Choroid plexus epithelial cell (primary cell): ENCODE measurements around the gene STARD3.

ENCODE experiments used
- DNase-seq: peaks from one replicate; pipeline ENCODE4 v3.0.0-alpha.2; 2010; ENCODE audit warnings: low read depth
- H3K4me3 ChIP-seq: 2 replicates; pipeline ENCODE4 v1.5.1; 2011; ENCODE audit warnings: low read depth, mild to moderate bottlenecking, control low read depth, low read length, moderate library complexity
- TF ChIP-seq, protein P1 (sequence below): conservative IDR thresholded peaks from 2 replicates; pipeline ENCODE4 v1.5.1; 2011; ENCODE audit warnings: low read depth, mild to moderate bottlenecking, control low read depth, inconsistent platforms, low read length, moderate library complexity

STARD3 gene

DNA sequence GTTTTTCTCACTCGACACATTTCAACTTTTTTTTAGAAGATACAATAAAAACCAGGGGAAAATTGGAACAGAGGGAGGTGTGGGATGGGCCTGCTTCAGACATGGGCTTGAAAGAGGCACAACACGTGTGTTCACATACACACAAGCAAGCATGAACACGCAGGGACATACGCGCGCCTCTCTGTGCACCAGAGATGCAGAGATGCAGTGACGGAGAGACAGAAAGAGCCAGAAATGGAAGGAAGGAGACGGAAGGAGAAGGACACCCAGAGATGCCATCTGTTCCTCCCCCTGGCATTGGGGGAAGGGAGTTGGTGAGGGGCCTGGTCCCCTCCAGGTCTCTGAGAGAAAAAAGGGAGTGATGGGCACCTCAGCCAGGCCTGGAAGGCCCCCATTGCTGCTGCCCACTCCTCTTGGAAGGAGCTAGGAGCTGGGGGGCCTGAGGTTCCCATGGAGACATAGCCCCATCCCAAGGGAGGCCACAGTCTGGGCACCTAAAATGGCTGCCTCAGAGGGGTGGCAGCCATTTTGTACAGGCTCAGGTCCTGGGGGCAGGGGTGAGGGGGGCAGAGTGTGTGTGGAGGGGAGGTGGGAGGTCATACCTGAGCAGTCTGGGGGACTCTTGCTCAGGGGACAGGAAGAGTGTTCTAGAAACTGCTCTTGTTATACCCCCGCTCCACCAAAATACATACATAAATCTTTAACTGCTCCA lies 25.4 kb upstream of the STARD3 start:
- TF ChIP-seq, protein P1, sequence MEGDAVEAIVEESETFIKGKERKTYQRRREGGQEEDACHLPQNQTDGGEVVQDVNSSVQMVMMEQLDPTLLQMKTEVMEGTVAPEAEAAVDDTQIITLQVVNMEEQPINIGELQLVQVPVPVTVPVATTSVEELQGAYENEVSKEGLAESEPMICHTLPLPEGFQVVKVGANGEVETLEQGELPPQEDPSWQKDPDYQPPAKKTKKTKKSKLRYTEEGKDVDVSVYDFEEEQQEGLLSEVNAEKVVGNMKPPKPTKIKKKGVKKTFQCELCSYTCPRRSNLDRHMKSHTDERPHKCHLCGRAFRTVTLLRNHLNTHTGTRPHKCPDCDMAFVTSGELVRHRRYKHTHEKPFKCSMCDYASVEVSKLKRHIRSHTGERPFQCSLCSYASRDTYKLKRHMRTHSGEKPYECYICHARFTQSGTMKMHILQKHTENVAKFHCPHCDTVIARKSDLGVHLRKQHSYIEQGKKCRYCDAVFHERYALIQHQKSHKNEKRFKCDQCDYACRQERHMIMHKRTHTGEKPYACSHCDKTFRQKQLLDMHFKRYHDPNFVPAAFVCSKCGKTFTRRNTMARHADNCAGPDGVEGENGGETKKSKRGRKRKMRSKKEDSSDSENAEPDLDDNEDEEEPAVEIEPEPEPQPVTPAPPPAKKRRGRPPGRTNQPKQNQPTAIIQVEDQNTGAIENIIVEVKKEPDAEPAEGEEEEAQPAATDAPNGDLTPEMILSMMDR: no peak
- no peak overlapping the region for H3K4me3 ChIP-seq
- no peak for DNase-seq

DNA sequence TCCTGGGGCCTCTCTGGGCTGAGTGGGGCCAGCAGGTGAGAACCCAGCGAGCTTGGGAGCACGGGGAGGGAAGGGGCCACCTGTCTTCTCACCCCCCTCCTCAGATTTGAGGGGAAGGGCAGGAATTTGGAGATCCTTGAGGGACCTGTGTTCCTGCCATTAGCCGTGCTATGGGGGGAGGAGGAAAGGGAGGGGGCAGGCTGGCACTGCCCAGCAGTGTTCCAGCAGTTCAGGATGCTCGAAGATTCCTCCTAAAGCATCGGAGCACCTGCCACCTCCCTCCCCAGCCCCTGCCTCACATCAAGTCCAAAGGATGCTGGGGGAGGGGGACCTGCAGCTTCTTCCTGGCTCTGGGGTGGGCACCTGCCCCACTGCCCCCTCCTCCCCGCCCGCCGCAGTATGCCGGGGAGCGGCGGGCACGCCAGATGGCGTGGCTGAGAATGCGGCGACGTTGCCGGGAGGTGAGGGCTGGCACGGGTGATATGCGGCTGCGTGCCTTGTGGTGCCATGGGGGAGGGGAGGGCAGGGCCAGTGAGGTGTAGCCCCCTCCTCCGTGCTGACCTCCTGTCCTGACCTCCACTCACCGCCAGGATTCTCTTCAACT lies 24.6 kb upstream of the STARD3 start:
- DNase-seq: no peak
- no peak overlapping the region for H3K4me3 ChIP-seq
- TF ChIP-seq, protein P1: no peak

DNA sequence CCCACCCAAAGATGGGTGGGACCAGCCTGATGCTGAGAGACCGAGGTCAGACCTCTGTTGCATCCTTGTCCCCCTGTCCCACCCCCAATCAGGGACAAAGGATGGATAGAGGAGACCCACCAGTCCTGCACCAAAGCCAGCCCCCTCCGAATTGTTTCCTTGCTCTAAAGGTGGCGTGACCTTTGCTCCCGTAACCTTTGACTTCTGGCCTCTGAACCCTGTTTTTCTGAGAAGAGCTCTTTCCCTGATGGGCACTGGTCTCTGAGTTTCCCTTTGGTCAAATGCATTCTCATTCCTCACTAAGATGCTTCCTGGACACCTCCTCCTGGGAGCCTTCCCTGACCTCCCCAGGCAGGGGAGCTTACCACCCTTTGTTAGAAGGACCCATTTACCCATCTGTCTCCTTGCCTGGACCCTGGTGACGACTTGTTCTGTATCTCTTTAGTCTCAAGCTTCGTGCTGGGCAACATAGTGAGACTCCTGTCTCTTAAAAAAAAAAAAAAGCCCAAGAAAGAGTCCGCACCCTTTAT lies 23.9 kb upstream of the STARD3 start:
- H3K4me3 ChIP-seq: no peak overlapping the region
- TF ChIP-seq, protein P1: no peak
- no peak for DNase-seq

DNA sequence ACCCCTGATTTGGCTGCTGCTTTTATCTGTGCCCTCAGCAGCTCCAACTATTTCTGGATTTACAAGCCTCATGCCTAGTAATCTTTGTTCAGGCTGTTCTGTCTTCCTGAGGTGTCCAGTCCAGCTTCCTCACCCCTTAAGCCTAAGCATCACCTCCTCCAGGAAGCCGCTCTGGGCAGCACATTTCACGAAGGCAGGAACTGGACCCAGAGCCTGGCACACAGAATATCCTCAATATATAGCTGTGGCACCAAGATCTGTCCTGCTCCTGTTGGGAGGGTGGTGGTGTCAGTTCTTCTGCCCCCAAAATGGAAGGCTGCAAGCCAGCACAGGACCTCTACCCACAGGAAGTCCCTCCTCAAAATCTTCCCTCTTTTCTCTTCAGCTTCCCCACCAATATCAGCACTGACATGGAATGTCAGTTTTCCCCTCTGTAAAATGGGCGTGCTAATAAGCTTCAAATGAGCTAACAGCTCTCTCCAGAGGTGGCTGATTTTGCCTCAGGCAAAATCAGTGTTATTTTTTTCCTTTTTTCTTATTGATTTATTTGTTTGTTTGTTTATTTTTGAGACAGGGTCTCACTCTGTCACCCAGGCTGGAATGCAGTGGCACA lies 22.3 kb upstream of the STARD3 start:
- DNase-seq: no peak
- TF ChIP-seq, protein P1: no peak
- no peak overlapping the region for H3K4me3 ChIP-seq

DNA sequence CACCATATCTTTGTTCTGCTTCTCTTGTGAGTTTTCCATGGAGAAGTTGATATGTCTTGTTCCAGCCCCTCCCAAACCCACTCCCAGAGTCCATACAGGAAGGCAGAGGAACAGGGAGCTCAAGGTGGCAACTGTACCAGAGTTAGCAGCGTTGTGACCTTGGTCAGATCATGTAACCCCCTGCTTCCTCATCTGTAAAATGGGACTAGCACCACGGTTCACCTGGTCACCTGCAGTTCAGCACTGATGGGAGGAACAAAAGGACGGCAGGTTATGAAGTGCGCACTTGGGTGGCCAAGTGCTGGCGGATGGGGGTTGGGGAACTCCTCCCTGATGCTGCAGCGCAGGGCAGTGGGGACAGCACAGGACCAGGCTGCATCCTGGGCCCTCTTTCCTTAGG lies 21.5 kb upstream of the STARD3 start:
- TF ChIP-seq, protein P1: no peak

DNA sequence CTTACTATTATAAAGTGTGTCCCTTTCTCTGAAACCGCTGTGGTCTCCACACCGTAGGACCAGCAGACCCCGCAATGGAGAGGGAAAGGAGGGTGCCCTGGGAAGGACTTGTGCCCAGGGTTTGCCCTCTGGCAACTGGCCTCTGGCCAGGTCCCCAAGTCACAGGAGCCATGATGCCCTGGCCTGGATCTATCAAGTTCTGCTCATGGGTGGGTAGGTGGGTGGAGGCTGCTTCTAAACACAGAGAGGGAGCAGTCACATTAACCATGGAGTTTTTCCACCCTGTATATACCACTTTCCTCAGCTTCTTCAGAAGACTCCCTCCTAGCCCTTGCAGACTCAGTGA lies 19.9 kb upstream of the STARD3 start:
- H3K4me3 ChIP-seq: no peak overlapping the region
- no peak for DNase-seq
- TF ChIP-seq, protein P1: no peak

More for the DNA sequence above, 21.5 kb upstream of the STARD3 start:
- H3K4me3 ChIP-seq: no peak overlapping the region
- DNase-seq: no peak
